Measurements from ENCODE around the gene MGME1. TPM values are rescaled to one million over a fixed set of nuclear protein-coding genes. Genes with fewer than 3 reads are reported as not detected.

MGME1 gene
- total and polyA plus RNA-seq, 2 of the 13 experiments (the other 11 are each of a cell fraction or from before 2014, with no cell fraction given) = 36.7 to 66.6 TPM

DNA sequence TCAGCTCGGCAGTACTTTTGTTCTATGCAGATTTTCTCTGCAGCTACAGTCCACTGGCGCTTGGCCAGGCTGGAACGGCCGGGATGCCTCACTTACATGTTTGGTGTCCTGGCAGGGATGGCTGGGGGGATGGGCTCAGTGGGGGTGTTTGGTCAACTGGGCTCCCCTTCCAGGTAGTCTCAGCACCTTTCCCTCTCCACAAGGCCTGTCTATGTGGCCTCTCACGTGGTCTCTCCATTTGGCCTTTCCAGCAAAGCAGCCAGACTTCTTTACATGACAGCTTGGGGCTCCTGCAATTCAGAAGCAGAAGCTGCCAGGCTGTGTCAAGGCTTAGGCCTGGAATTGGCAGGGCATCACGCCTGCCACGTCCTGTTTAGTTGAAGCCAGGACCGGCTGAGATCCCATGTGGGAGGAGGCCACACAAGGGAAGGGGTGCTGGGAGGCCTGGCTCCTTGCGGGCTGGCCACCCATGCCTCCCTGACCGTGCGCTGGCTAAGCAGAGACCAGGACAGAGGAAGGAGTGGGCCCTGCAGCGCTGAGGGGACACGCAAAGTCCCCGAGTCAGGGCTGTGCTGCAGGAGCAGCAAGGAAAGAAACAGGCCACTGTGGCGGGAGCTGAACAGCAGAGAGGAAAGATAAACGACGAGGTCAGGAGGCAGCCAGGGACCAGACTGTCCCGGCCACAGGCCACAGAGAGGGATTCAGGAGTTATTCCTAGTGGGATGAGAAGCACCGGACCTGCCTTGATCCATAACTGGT lies 38.9 kb downstream of the MGME1 start (continued):
- TF ChIP-seq, protein P1, sequence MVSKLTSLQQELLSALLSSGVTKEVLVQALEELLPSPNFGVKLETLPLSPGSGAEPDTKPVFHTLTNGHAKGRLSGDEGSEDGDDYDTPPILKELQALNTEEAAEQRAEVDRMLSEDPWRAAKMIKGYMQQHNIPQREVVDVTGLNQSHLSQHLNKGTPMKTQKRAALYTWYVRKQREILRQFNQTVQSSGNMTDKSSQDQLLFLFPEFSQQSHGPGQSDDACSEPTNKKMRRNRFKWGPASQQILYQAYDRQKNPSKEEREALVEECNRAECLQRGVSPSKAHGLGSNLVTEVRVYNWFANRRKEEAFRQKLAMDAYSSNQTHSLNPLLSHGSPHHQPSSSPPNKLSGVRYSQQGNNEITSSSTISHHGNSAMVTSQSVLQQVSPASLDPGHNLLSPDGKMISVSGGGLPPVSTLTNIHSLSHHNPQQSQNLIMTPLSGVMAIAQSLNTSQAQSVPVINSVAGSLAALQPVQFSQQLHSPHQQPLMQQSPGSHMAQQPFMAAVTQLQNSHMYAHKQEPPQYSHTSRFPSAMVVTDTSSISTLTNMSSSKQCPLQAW (CRISPR knock-in tag; IDR thresholded peaks at IDR 0.05) = peak; percentile 46; the same call in 1 of the 2 replicates
- TF ChIP-seq SALL1 (CRISPR knock-in tag; IDR thresholded peaks at IDR 0.05) (no peak; the same call in none of the 2 replicates), TCF7L2 (IDR thresholded peaks at IDR 0.05; ENCODE audit: low read depth, low read length) (no peak), SATB2 (CRISPR knock-in tag; IDR thresholded peaks at IDR 0.05) (no peak), ZNF775 (CRISPR knock-in tag; IDR thresholded peaks at IDR 0.05; ENCODE audit: borderline replicate concordance) (no peak), RXRA (CRISPR knock-in tag; IDR thresholded peaks at IDR 0.05) (peak; percentile 20; the same call in 1 of the 2 replicates)
- TF ChIP-seq, protein P2, sequence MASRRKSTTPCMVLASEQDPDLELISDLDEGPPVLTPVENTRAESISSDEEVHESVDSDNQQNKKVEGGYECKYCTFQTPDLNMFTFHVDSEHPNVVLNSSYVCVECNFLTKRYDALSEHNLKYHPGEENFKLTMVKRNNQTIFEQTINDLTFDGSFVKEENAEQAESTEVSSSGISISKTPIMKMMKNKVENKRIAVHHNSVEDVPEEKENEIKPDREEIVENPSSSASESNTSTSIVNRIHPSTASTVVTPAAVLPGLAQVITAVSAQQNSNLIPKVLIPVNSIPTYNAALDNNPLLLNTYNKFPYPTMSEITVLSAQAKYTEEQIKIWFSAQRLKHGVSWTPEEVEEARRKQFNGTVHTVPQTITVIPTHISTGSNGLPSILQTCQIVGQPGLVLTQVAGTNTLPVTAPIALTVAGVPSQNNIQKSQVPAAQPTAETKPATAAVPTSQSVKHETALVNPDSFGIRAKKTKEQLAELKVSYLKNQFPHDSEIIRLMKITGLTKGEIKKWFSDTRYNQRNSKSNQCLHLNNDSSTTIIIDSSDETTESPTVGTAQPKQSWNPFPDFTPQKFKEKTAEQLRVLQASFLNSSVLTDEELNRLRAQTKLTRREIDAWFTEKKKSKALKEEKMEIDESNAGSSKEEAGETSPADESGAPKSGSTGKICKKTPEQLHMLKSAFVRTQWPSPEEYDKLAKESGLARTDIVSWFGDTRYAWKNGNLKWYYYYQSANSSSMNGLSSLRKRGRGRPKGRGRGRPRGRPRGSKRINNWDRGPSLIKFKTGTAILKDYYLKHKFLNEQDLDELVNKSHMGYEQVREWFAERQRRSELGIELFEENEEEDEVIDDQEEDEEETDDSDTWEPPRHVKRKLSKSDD (CRISPR knock-in tag; IDR thresholded peaks at IDR 0.05; ENCODE audit: low read depth) = no peak
- TF ChIP-seq, protein P3, sequence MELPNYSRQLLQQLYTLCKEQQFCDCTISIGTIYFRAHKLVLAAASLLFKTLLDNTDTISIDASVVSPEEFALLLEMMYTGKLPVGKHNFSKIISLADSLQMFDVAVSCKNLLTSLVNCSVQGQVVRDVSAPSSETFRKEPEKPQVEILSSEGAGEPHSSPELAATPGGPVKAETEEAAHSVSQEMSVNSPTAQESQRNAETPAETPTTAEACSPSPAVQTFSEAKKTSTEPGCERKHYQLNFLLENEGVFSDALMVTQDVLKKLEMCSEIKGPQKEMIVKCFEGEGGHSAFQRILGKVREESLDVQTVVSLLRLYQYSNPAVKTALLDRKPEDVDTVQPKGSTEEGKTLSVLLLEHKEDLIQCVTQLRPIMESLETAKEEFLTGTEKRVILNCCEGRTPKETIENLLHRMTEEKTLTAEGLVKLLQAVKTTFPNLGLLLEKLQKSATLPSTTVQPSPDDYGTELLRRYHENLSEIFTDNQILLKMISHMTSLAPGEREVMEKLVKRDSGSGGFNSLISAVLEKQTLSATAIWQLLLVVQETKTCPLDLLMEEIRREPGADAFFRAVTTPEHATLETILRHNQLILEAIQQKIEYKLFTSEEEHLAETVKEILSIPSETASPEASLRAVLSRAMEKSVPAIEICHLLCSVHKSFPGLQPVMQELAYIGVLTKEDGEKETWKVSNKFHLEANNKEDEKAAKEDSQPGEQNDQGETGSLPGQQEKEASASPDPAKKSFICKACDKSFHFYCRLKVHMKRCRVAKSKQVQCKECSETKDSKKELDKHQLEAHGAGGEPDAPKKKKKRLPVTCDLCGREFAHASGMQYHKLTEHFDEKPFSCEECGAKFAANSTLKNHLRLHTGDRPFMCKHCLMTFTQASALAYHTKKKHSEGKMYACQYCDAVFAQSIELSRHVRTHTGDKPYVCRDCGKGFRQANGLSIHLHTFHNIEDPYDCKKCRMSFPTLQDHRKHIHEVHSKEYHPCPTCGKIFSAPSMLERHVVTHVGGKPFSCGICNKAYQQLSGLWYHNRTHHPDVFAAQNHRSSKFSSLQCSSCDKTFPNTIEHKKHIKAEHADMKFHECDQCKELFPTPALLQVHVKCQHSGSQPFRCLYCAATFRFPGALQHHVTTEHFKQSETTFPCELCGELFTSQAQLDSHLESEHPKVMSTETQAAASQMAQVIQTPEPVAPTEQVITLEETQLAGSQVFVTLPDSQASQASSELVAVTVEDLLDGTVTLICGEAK (IDR thresholded peaks at IDR 0.05) = no peak
- TF ChIP-seq, protein P3 (CRISPR knock-in tag; IDR thresholded peaks at IDR 0.05) = peak; percentile 86; the same call in 1 of the 2 replicates
- TF ChIP-seq, protein P4, sequence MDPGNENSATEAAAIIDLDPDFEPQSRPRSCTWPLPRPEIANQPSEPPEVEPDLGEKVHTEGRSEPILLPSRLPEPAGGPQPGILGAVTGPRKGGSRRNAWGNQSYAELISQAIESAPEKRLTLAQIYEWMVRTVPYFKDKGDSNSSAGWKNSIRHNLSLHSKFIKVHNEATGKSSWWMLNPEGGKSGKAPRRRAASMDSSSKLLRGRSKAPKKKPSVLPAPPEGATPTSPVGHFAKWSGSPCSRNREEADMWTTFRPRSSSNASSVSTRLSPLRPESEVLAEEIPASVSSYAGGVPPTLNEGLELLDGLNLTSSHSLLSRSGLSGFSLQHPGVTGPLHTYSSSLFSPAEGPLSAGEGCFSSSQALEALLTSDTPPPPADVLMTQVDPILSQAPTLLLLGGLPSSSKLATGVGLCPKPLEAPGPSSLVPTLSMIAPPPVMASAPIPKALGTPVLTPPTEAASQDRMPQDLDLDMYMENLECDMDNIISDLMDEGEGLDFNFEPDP (CRISPR knock-in tag; conservative IDR thresholded peaks at IDR 0.05) = 0 out of 2 replicates have a peak, but pooled peaks have one; percentile 52
- TF ChIP-seq, protein P5, sequence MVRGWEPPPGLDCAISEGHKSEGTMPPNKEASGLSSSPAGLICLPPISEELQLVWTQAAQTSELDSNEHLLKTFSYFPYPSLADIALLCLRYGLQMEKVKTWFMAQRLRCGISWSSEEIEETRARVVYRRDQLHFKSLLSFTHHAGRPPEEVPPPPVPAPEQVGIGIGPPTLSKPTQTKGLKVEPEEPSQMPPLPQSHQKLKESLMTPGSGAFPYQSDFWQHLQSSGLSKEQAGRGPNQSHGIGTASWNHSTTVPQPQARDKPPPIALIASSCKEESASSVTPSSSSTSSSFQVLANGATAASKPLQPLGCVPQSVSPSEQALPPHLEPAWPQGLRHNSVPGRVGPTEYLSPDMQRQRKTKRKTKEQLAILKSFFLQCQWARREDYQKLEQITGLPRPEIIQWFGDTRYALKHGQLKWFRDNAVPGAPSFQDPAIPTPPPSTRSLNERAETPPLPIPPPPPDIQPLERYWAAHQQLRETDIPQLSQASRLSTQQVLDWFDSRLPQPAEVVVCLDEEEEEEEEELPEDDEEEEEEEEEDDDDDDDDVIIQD (CRISPR knock-in tag; IDR thresholded peaks at IDR 0.05; ENCODE audit: low read depth) = no peak

Measured in HepG2 (cell line).